ENCODE data around the gene PDXK.

- TF ChIP-seq ZC3H10 (CRISPR knock-in tag; IDR thresholded peaks at IDR 0.05): no peak
- no peak for TF ChIP-seq TCF4 (CRISPR knock-in tag; IDR thresholded peaks at IDR 0.05; ENCODE audit: borderline replicate concordance)
- no peak for TF ChIP-seq CREB5 (CRISPR knock-in tag; IDR thresholded peaks at IDR 0.05; ENCODE audit: low read depth)
- TF ChIP-seq ZFP3 (CRISPR knock-in tag; IDR thresholded peaks at IDR 0.05): no peak
These were observed 37.1 kb downstream of the PDXK start for GRCh38 chr21:43755820-43756594.

Measured in SK-N-SH treated with all-trans-retinoic acid at 6 μM for 48 hours (cell line).